HG02798 (cell line): ENCODE data around the gene IRX3.

ENCODE experiments used
- ATAC-seq: cut with Tn5 transposase; IDR thresholded peaks from one replicate; pipeline ENCODE4 v1.9.1; 2021; ENCODE audit warnings: mild to moderate bottlenecking; ENCODE audit not compliant: unreplicated experiment, poor library complexity

Gene IRX3

DNA sequence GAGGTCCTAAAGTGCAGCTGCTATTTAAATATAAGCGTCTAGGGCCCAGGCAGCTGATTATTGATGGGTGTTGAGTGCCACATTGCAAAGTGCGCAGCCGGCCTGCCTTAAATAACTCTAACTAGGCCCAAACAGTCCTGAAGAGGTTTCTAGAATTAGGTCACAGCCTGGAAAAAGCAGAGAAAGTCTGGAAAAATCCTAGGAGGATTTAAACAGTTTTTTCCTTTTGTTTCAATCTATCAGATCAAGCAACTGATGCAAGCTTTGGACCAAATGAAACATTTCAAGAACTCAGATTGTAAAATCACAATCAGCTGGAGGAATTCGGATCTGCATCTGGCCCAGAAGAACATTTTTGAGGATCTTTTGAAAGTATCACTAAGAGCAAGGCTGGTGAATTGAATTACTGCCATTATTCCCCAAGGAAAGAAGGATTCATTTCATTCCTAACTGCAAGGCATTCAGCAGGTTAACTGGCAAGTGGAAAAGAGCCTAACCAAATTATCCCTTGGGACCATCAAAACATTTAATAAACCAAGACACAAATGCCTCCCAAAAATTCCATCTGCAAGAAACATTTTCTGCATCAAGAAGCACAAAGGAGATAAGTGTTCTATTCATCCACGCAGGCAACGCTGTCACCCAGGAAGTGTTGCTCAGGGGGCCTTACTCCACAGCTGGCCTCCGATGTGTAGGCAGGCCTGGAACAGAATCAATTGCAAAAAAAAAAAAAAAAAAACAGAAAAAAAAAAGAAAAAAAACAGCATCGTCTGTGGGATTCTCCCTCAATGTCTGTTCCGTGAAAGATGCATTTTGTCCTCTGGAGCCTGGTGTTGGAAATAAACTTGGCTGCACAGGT is 46.1 kb downstream of the IRX3 start:
- ATAC-seq, result no peak

DNA sequence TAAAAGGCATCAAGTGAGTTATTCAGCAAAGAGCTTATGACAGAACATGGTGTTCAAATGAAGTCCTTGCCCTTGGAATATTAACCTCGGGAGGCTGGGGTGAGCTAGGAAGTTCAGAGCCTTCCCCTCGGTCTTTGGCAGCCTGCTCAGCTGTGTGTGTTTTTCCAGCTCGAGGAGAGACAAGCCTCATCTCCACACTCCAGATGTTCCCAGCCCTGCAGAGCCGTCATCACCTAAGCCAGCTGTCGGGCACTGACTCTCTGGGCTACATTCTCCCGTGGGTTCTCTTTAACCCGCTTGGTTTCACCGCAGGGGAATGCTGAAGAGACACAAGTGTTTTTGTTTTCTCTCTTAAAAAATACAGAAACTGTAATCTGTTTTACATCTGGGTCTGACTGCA is 47.1 kb downstream of the IRX3 start:
- no peak for ATAC-seq

DNA sequence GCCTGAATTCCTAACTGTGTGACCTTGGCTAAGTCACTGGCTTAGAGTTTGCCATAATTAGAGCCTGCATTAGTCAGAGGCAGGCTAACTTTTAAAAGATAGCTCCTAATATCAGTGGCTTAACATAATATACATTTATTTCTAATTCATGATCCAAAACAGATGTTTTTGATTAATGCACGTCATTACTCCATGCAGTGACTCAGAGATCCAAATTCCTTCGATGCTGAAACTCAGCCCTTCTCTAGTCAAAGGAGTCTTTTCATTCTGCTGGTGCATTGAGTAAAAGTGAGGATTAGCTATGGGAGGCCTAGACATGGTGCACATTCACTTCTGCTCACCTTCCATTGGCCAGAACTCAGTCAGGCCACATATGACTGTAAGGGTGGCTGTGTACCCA is 49.8 kb downstream of the IRX3 start:
- no peak for ATAC-seq

DNA sequence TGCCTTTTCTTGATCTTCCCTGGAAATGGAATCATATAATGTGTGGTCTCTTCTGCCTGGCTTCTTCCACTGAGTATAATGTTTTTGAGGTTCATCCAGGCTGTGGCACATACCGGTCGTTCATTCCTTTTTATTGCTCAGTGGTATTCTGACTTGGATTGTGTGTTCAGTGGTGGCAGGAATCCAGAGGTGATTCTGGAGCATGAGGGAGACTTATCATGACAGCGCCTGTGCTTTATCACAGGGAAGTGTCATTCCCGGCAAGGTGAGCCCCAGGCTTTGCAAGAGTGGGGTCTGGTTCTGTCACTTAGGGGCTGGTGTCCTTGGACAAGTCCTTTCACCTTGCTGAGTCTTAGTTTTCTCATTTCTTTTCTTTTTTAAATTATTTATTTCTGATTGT is 53.0 kb downstream of the IRX3 start:
- no peak for ATAC-seq
